ENCODE data around the gene WARS2. TPM values are rescaled to one million over a fixed set of nuclear protein-coding genes. Genes with fewer than 3 reads are reported as not detected.

WARS2 gene
- total RNA-seq, 4 donors from 2014 or later, result 15.6 to 21.8 (median 20.1) TPM

DNA sequence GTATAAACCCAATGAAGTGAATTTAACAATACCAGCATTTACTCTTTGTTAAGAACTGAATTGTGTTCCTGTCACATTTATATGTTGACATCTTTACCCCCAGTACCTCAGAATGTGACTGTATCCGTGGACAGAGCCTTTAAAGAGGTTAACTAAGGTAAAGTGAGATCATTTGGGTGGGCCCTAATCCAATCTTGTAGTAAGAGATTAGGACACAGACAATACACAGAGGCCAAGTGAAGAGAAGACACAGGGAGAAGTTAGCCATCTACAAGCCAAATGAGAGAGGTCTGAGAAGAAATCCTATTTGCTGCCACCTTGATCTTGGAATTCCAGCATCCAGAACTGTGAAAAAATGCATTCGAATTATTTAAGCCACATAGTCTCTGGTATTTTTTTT is 22.9 kb upstream of the WARS2 start:
- TF ChIP-seq, protein P1, sequence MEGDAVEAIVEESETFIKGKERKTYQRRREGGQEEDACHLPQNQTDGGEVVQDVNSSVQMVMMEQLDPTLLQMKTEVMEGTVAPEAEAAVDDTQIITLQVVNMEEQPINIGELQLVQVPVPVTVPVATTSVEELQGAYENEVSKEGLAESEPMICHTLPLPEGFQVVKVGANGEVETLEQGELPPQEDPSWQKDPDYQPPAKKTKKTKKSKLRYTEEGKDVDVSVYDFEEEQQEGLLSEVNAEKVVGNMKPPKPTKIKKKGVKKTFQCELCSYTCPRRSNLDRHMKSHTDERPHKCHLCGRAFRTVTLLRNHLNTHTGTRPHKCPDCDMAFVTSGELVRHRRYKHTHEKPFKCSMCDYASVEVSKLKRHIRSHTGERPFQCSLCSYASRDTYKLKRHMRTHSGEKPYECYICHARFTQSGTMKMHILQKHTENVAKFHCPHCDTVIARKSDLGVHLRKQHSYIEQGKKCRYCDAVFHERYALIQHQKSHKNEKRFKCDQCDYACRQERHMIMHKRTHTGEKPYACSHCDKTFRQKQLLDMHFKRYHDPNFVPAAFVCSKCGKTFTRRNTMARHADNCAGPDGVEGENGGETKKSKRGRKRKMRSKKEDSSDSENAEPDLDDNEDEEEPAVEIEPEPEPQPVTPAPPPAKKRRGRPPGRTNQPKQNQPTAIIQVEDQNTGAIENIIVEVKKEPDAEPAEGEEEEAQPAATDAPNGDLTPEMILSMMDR (IDR thresholded peaks at IDR 0.05; ENCODE audit: low read depth), result no peak

DNA sequence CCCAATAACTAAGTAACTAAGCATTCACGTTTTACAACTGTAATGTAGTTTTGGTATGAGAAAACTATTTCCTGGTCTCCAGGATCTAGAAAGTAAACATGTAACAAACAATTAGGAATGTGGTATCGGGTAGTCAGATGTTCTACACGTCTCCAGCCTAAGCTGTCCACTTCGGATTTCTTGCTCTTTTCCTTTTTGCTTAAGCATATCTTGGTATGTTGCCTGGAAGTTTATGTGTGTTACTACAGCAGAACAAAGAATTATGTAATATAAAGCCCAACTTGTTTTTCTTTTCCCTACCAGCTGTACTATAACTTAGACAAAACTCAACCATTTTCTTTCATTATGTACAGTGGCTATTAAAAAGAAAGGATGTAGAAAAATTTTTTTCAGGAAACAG is 20.4 kb upstream of the WARS2 start:
- TF ChIP-seq, protein P1 (IDR thresholded peaks at IDR 0.05; ENCODE audit: low read depth), result no peak

DNA sequence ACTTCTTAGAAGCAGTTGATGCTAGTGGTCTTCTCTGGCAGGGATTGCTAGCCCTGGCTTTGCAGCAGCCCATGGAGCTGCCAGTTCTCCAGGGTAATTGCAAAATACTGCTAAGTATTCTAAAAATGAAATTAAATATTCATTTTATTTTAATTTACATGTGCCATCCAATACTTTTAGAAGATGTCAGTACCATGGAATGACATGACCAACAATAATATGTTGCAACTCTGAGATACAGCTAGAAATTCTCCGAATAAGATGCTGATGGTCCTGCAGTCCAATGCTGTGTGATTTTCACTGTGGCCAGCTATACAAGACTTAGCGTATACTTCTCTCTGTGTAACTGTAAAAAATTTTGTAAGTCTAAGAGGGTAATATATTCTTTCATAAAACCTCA is 20.0 kb upstream of the WARS2 start:
- TF ChIP-seq, protein P1 (IDR thresholded peaks at IDR 0.05; ENCODE audit: low read depth), result no peak

- TF ChIP-seq, protein P1 (IDR thresholded peaks at IDR 0.05; ENCODE audit: low read depth), result no peak
Measured at GRCh38 chr1:119159966-119160365, 19.5 kb upstream of the WARS2 start.

- TF ChIP-seq, protein P1 (IDR thresholded peaks at IDR 0.05; ENCODE audit: low read depth), result no peak
Measured at GRCh38 chr1:119159111-119159510, 18.7 kb upstream of the WARS2 start.

- TF ChIP-seq, protein P1 (IDR thresholded peaks at IDR 0.05; ENCODE audit: low read depth), result no peak
Measured at GRCh38 chr1:119150150-119150549, 9.7 kb upstream of the WARS2 start.

DNA sequence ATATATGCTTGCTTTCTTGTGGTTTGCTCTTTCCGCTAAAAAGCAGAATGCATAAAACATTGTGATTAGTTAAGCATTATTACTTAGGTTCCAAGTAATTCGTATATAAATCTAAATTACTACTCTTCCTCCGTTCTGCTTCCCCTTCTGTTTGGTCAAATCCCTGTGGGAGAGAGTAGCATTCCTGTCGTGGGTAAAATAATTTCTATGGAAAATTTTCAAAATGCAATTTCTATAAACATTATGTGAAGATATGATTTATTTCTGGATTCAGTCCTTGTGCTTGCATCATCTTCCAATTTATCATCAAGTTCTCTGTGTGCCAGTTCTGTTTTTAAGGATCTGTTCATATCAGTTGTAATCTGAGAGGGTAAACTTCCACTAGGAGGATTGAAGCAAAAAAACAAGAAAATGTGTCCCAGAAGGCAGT is 7.2 kb upstream of the WARS2 start:
- TF ChIP-seq, protein P1 (IDR thresholded peaks at IDR 0.05; ENCODE audit: low read depth), result no peak
